Measurements from ENCODE around the gene ZNF83.
A peak's percentile ranks its signal among the peaks of the same experiment; 100 is the strongest.
"Not testable (repeated sequence)": the region's sequence is repeated elsewhere in the genome, so short reads cannot be mapped to it uniquely, and the experiment has no call there.

The ZNF83 gene

GRCh38 chr19:52637718-52638585 is at the start of gene ZNF83:
TSS of gene ZNF83 (minus strand) at chr19:52638355.
- peak; percentile 80 for DNase-seq (ENCODE audit: low spot score)

- DNase-seq (ENCODE audit: low spot score), result no peak
Measured at GRCh38 chr19:52687684-52688083, 49.5 kb upstream of the ZNF83 start.

GRCh38 chr19:52685811-52686210 is 47.7 kb upstream of the ZNF83 start:
- no peak for DNase-seq (ENCODE audit: low spot score)

- not testable (repeated sequence) for DNase-seq (ENCODE audit: low spot score)
Measured at GRCh38 chr19:52681216-52681615, 43.1 kb upstream of the ZNF83 start.

- no peak for DNase-seq (ENCODE audit: low spot score)
Measured at GRCh38 chr19:52679598-52679997, 41.4 kb upstream of the ZNF83 start.

GRCh38 chr19:52675239-52675638 is 37.1 kb upstream of the ZNF83 start:
- DNase-seq (ENCODE audit: low spot score), result not testable (repeated sequence)

- no peak for DNase-seq (ENCODE audit: low spot score)
Measured at GRCh38 chr19:52673014-52673413, 34.9 kb upstream of the ZNF83 start.

GRCh38 chr19:52670046-52670445 is 31.9 kb upstream of the ZNF83 start:
- peak; percentile 23 for DNase-seq (ENCODE audit: low spot score)

- no peak for DNase-seq (ENCODE audit: low spot score)
Measured at GRCh38 chr19:52669586-52669985, 31.4 kb upstream of the ZNF83 start.

- DNase-seq (ENCODE audit: low spot score), result no peak
Measured at GRCh38 chr19:52667972-52668371, 29.8 kb upstream of the ZNF83 start.

GRCh38 chr19:52666506-52666905 is 28.4 kb upstream of the ZNF83 start:
- no peak for DNase-seq (ENCODE audit: low spot score)

GRCh38 chr19:52665529-52665928 is 27.4 kb upstream of the ZNF83 start:
- DNase-seq (ENCODE audit: low spot score), result no peak

- no peak for DNase-seq (ENCODE audit: low spot score)
Measured at GRCh38 chr19:52665027-52665426, 26.9 kb upstream of the ZNF83 start.

- no peak for DNase-seq (ENCODE audit: low spot score)
Measured at GRCh38 chr19:52664461-52664860, 26.3 kb upstream of the ZNF83 start.

- peak; percentile 9 for DNase-seq (ENCODE audit: low spot score)
Measured at GRCh38 chr19:52662631-52663030, 24.5 kb upstream of the ZNF83 start.

GRCh38 chr19:52660981-52661380 is 22.8 kb upstream of the ZNF83 start:
- DNase-seq (ENCODE audit: low spot score), result no peak

- no peak for DNase-seq (ENCODE audit: low spot score)
Measured at GRCh38 chr19:52659013-52659412, 20.9 kb upstream of the ZNF83 start.

- no peak for DNase-seq (ENCODE audit: low spot score)
Measured at GRCh38 chr19:52658595-52658994, 20.4 kb upstream of the ZNF83 start.

GRCh38 chr19:52653161-52653560 is 15.0 kb upstream of the ZNF83 start:
- no peak for DNase-seq (ENCODE audit: low spot score)

GRCh38 chr19:52651956-52652355 is 13.8 kb upstream of the ZNF83 start:
- no peak for DNase-seq (ENCODE audit: low spot score)

GRCh38 chr19:52648336-52649016 is 10.3 kb upstream of the ZNF83 start:
- no peak for DNase-seq (ENCODE audit: low spot score)

GRCh38 chr19:52646571-52647217 is 8.5 kb upstream of the ZNF83 start:
- no peak for DNase-seq (ENCODE audit: low spot score)

GRCh38 chr19:52640916-52641315 is 2.8 kb upstream of the ZNF83 start:
- no peak for DNase-seq (ENCODE audit: low spot score)
